HepG2 (cell line): Measurements from ENCODE around the gene PDZD4. TPM values are rescaled to one million over a fixed set of nuclear protein-coding genes. Genes with fewer than 3 reads are reported as not detected.

ENCODE experiments used
- ATAC-seq: fragments of 200-7000 bp; cut with Tn5 transposase; 3 replicates; pipeline ENCODE4 v1.9.1; 2020; ENCODE audit warnings: mild to moderate bottlenecking, moderate library complexity
- BruUV-seq: library from RNA; stranded (reverse); fragments of 400-500 nt; replicated peaks from 2 replicates; lab custom pipeline; 2021; lab: Mats Ljungman, UMichigan
- CTCF ChIA-PET: fragments of 300-600 bp; formaldehyde crosslinking; extraction: SDS; loops from one replicate; lab custom pipeline; 2021; ENCODE audit warnings: low total read pairs, inconsistent platforms, low intra/inter-chr PET ratio; lab: Yijun Ruan, JAX
- POLR2A ChIA-PET: fragments of 350-600 bp; sonication (Branson Sonifier 250); formaldehyde crosslinking; loops from one replicate; lab custom pipeline; 2020; ENCODE audit warnings: antibody characterized with exemption, inconsistent platforms; lab: Yijun Ruan, JAX
- DNase-seq: peaks from one replicate; pipeline ENCODE4 v3.0.0-alpha.2; 2015; ENCODE audit warnings: low spot score
- FAIRE-seq: peaks from 3 replicates; lab custom pipeline; 2011; peaks lifted over from hg19 to GRCh38; lab: Jason Lieb, UNC
- H2AFZ ChIP-seq: one replicate; pipeline ENCODE4 v1.6.1; 2011; ENCODE audit warnings: low read length, inconsistent platforms
- H3K27ac ChIP-seq: fragments of 300-600 bp; 3 replicates; pipeline ENCODE4 v1.8.0; 2011; ENCODE audit warnings: mixed run types, mild to moderate bottlenecking, mixed read lengths, low read length, inconsistent platforms; ENCODE audit not compliant: insufficient read depth; ENCODE audit errors: extremely low read length
- H3K27me3 ChIP-seq, 2 experiments: fragments of 200-600 bp in 1 of 2; 2 replicates in 1 of 2; 3 replicates in 1 of 2; pipeline versions ENCODE4 v1.6.0 to v1.8.0; 2011; ENCODE audit warnings: low read length in 2 of 2, mild to moderate bottlenecking in 2 of 2, moderate library complexity in 2 of 2, inconsistent platforms in 1 of 2; ENCODE audit not compliant: insufficient read depth in 2 of 2, control insufficient read depth in 1 of 2
- H3K36me3 ChIP-seq, 2 experiments: fragments of 200-600 bp in 1 of 2; replicated peaks in 1 of 2; 2 replicates in 1 of 2; 3 replicates in 1 of 2; pipeline versions ENCODE4 v1.5.1 to v1.8.0; 2011; ENCODE audit warnings: low read length in 2 of 2, inconsistent platforms in 1 of 2; ENCODE audit not compliant: insufficient read depth in 2 of 2, control insufficient read depth in 1 of 2
- H3K4me1 ChIP-seq: 2 replicates; pipeline ENCODE4 v1.5.1; 2012; ENCODE audit warnings: low read length, inconsistent platforms; ENCODE audit not compliant: insufficient read depth
- H3K4me2 ChIP-seq: 2 replicates; pipeline ENCODE4 v1.6.0; 2011; ENCODE audit warnings: low read depth, low read length, inconsistent platforms
- H3K4me3 ChIP-seq, 3 experiments: fragments of 200-600 bp in 1 of 3; sonication (generic), shearing (Covaris generic) in 1 of 3; replicated peaks in 1 of 3; 2 replicates each; pipeline ENCODE4 v1.5.1; 2011 to 2016; ENCODE audit warnings: low read length in 3 of 3, inconsistent platforms in 2 of 3, low read depth in 2 of 3, mild to moderate bottlenecking in 2 of 3, control low read depth in 1 of 3, mixed read lengths in 1 of 3; ENCODE audit not compliant: insufficient read depth in 1 of 3
- H3K79me2 ChIP-seq: one replicate; pipeline ENCODE4 v1.6.1; 2011; ENCODE audit warnings: low read length, inconsistent platforms; ENCODE audit not compliant: insufficient read depth
- H3K9ac ChIP-seq: 2 replicates; pipeline ENCODE4 v1.6.0; 2011; ENCODE audit warnings: mild to moderate bottlenecking, low read depth, low read length, inconsistent platforms; ENCODE audit not compliant: insufficient read depth
- H3K9me3 ChIP-seq: 2 replicates; pipeline ENCODE4 v1.5.1; 2012; ENCODE audit warnings: mild to moderate bottlenecking, low read length
- H4K20me1 ChIP-seq: 2 replicates; pipeline ENCODE4 v1.6.0; 2011; ENCODE audit warnings: inconsistent platforms, mild to moderate bottlenecking, low read length, moderate library complexity; ENCODE audit not compliant: insufficient read depth
- ADNP ChIP-seq: sonication (generic); formaldehyde crosslinking; IDR thresholded peaks from 2 replicates; pipeline ENCODE4 v1.4.0; 2020; ENCODE audit warnings: missing genetic modification reagents
- KDM6A ChIP-seq: IDR thresholded peaks from 2 replicates; pipeline ENCODE4 v1.6.1; 2016; ENCODE audit warnings: low read depth
- MTF2 ChIP-seq: sonication (generic); formaldehyde crosslinking; IDR thresholded peaks from 2 replicates; pipeline ENCODE4 v1.5.0; 2020; ENCODE audit warnings: missing genetic modification reagents, borderline replicate concordance
- NFAT5 ChIP-seq: sonication (generic); formaldehyde crosslinking; IDR thresholded peaks from 2 replicates; pipeline ENCODE4 v1.4.0; 2020; ENCODE audit warnings: missing genetic modification reagents
- RAD51 ChIP-seq: fragments of 450-650 bp; IDR thresholded peaks from 2 replicates; pipeline ENCODE4 v1.6.1; 2016; ENCODE audit warnings: borderline replicate concordance
- ZMYM3 ChIP-seq: sonication (generic); formaldehyde crosslinking; IDR thresholded peaks from 2 replicates; pipeline ENCODE4 v1.5.1; 2020; ENCODE audit warnings: mild to moderate bottlenecking, missing genetic modification reagents
- ZNF709 ChIP-seq: sonication (generic); formaldehyde crosslinking; IDR thresholded peaks from 2 replicates; pipeline ENCODE4 v1.5.0; 2020; ENCODE audit warnings: mild to moderate bottlenecking, missing genetic modification reagents
- ZNF83 ChIP-seq: sonication (generic); formaldehyde crosslinking; IDR thresholded peaks from 2 replicates; pipeline ENCODE4 v1.4.0; 2020; ENCODE audit warnings: missing genetic modification reagents, mild to moderate bottlenecking, borderline replicate concordance
- WGBS: methylation state at CpG from one replicate; pipeline ENCODE4 v1.1.6; 2017; ENCODE audit warnings: low lambda C conversion rate; 5-methylcytosine and 5-hydroxymethylcytosine counted together
- in situ Hi-C: cut with HindIII; loops from 2 replicates; pipeline ENCODE4 v1.10.0; 2017; ENCODE audit warnings: low pct_unique_long_range_greater_than_20kb; ENCODE audit not compliant: extremely low pct_ligation_motif_present
- intact Hi-C: fragments of 100-400 bp; cut with micrococcal nuclease; formaldehyde crosslinking; loops from one replicate; pipeline ENCODE4 v1.10.0; 2022; ENCODE audit not compliant: unreplicated experiment
- polyA plus RNA-seq, 8 experiments: library from polyadenylated mRNA; depleted of rRNA in 3 of 8; stranded (reverse) in 7 of 8; unstranded in 1 of 8; fragments of >200 nt; fragmentation: Illumina TruSeq in 4 of 8; extraction: Trizol in 4 of 8; gene quantifications; 2 replicates each; pipeline versions ENCODE4 v1.2.1 to v1.2.3, GENCODE V29; 2011 to 2016; ENCODE audit warnings: low read depth in 4 of 8, missing spikeins in 1 of 8, mixed read lengths in 1 of 8; ENCODE audit not compliant: insufficient read depth in 1 of 8
- total RNA-seq, 5 experiments: library from RNA; depleted of rRNA; stranded (reverse); fragments of >200 nt; fragmentation: Illumina TruSeq; extraction: Trizol; gene quantifications; 2 replicates each; pipeline ENCODE4 v1.2.3, GENCODE V29; 2016; ENCODE audit warnings: low read depth in 1 of 5

The PDZD4 gene
- total and polyA plus RNA-seq, 2 of the 13 experiments (the other 11 are each of a cell fraction or from before 2014, with no cell fraction given): not detected

GRCh38 chrX:153816831-153817690 lies 13.3 kb downstream of the PDZD4 start:
- H3K9ac ChIP-seq: no peak overlapping the region
- 0 out of 2 replicates have a peak, but pooled peaks cover 6% of the 10 kb centered on the region for H3K4me1 ChIP-seq
- in situ Hi-C loops (no loop called here), intact Hi-C loops (no loop called here)
- no peak overlapping the region for H3K4me2 ChIP-seq
- H3K27ac ChIP-seq: no peak overlapping the region
- no peaks in the 10 kb centered on the region for H3K79me2 ChIP-seq
- H3K36me3 ChIP-seq: no peaks in the 10 kb centered on the region
- BruUV-seq: no TSS peak
- H3K9me3 ChIP-seq: no peaks in the 10 kb centered on the region
- no peak for TF ChIP-seq ZNF709 (CRISPR knock-in tag)
- no peak for TF ChIP-seq ZNF83 (CRISPR knock-in tag)
- TF ChIP-seq ZMYM3 (CRISPR knock-in tag): no peak
- no peak for TF ChIP-seq KDM6A
- no peak for TF ChIP-seq NFAT5
- no peak for TF ChIP-seq MTF2 (CRISPR knock-in tag)
- TF ChIP-seq ADNP: no peak
- no peak for TF ChIP-seq RAD51
- no peaks in the 10 kb centered on the region for H4K20me1 ChIP-seq
- no peak for DNase-seq
- WGBS: 55% methylated on average over 17 of the region's 25 CpGs
- no peak for FAIRE-seq
- ChIA-PET CTCF (no interaction called here), POLR2A (interaction anchor here (0.7 kb wide), 1 partner anchor 13 kb away, joined by 3 read pairs; no protein-coding TSS in a partner anchor)
- peaks cover 3 to 27% of the 10 kb centered on the region in 2 experiments; a peak in 4 of 5 replicates for H3K27me3 ChIP-seq
- no peak overlapping the region for H3K4me3 ChIP-seq
- peak; percentile 46; the same call in 2 of the 3 replicates for ATAC-seq
- no peak overlapping the region for H2AFZ ChIP-seq
